ENCODE data around the gene PTPRM.

GRCh38 chr18:7990670-7991069 lies 423.6 kb downstream of the PTPRM start:
- TF ChIP-seq CTCF (IDR thresholded peaks at IDR 0.05; ENCODE audit: borderline replicate concordance, extremely low read depth, low read length, poor library complexity, severe bottlenecking): no peak
- TF ChIP-seq EZH2 (IDR thresholded peaks at IDR 0.05; ENCODE audit: borderline replicate concordance, low read depth, low read length, severe bottlenecking): no peak

Measured in DND-41 (cell line).